HG02588 (cell line): ENCODE data around the gene KRTAP10-11.
"Not testable (repeated sequence)": the region's sequence is repeated elsewhere in the genome, so short reads cannot be mapped to it uniquely, and the experiment has no call there.

ENCODE experiments used
- ATAC-seq: cut with Tn5 transposase; IDR thresholded peaks from one replicate; pipeline ENCODE4 v1.9.1; 2021; ENCODE audit warnings: mild to moderate bottlenecking, moderate library complexity; ENCODE audit not compliant: unreplicated experiment

The KRTAP10-11 gene

GRCh38 chr21:44614961-44615391 lies 31.2 kb upstream of the KRTAP10-11 start:
- ATAC-seq = no peak

- ATAC-seq = no peak
Measured at GRCh38 chr21:44615466-44615865, 30.7 kb upstream of the KRTAP10-11 start.

GRCh38 chr21:44615911-44616590 lies 30.2 kb upstream of the KRTAP10-11 start:
- no peak for ATAC-seq

GRCh38 chr21:44616591-44616926 lies 29.7 kb upstream of the KRTAP10-11 start:
- ATAC-seq = no peak

- ATAC-seq = no peak
Measured at GRCh38 chr21:44617071-44617501, 29.1 kb upstream of the KRTAP10-11 start.

- no peak for ATAC-seq
Measured at GRCh38 chr21:44618504-44618903, 27.7 kb upstream of the KRTAP10-11 start.

- no peak for ATAC-seq
Measured at GRCh38 chr21:44618909-44619308, 27.3 kb upstream of the KRTAP10-11 start.

- ATAC-seq = no peak
Measured at GRCh38 chr21:44619886-44620285, 26.3 kb upstream of the KRTAP10-11 start.

GRCh38 chr21:44623575-44623974 lies 22.6 kb upstream of the KRTAP10-11 start:
- ATAC-seq = no peak

- ATAC-seq = no peak
Measured at GRCh38 chr21:44625756-44626155, 20.5 kb upstream of the KRTAP10-11 start.

GRCh38 chr21:44626262-44626661 lies 20.0 kb upstream of the KRTAP10-11 start:
- ATAC-seq = no peak

GRCh38 chr21:44626673-44627143 lies 19.5 kb upstream of the KRTAP10-11 start, which contains the start of gene KRTAP10-9:
KRTAP10-9 (plus strand) TSS chr21:44627093; CDS start chr21:44627172, 79 bp downstream.
- no peak for ATAC-seq

- not testable (repeated sequence) for ATAC-seq
Measured at GRCh38 chr21:44627181-44627822, 18.9 kb upstream of the KRTAP10-11 start.

GRCh38 chr21:44627831-44628233 lies 18.4 kb upstream of the KRTAP10-11 start:
- not testable (repeated sequence) for ATAC-seq

GRCh38 chr21:44628707-44629391 lies 17.4 kb upstream of the KRTAP10-11 start:
- ATAC-seq = no peak

GRCh38 chr21:44630440-44630839 lies 15.8 kb upstream of the KRTAP10-11 start:
- no peak for ATAC-seq

- ATAC-seq = no peak
Measured at GRCh38 chr21:44632067-44632466, 14.1 kb upstream of the KRTAP10-11 start.

GRCh38 chr21:44636209-44637017 lies 9.8 kb upstream of the KRTAP10-11 start:
- no peak for ATAC-seq

GRCh38 chr21:44637018-44637850 lies 9.0 kb upstream of the KRTAP10-11 start, which contains the start of gene KRTAP10-10:
KRTAP10-10 (plus strand) TSS chr21:44637356; CDS start chr21:44637418, 62 bp downstream.
- no peak for ATAC-seq

GRCh38 chr21:44637851-44638348 lies 8.3 kb upstream of the KRTAP10-11 start:
- ATAC-seq = not testable (repeated sequence)
